Gastroesophageal sphincter (tissue), 4 donors: ENCODE measurements around the gene STPG2. TPM values are rescaled to one million over a fixed set of nuclear protein-coding genes. Genes with fewer than 3 reads are reported as not detected.

ENCODE experiments used
- ATAC-seq: fragments of 150-250 bp; one replicate; pipeline ENCODE4 v1.9.1; 2016; ENCODE audit warnings: mild to moderate bottlenecking, moderate library complexity
- H3K27ac ChIP-seq, 4 donors: fragments of 200-600 bp; sonication (generic) in 3 of 4; 1 replicate in 3 of 4; 2 replicates in 1 of 4; pipeline ENCODE4 v1.5.1; 2016 to 2019
- H3K27me3 ChIP-seq: fragments of 200-600 bp; sonication (generic); one replicate; pipeline ENCODE4 v1.5.1; 2019
- H3K36me3 ChIP-seq, 2 donors: fragments of 200-600 bp; sonication (generic); one replicate each; pipeline ENCODE4 v1.5.1; 2019; ENCODE audit warnings: control low read depth in 1 of 2
- H3K4me1 ChIP-seq, 3 donors: fragments of 200-600 bp; sonication (generic); 1 replicate in 2 of 3; 2 replicates in 1 of 3; pipeline ENCODE4 v1.5.1; 2016 to 2019; ENCODE audit warnings: control low read depth in 2 of 3
- H3K4me3 ChIP-seq, 2 donors: fragments of 200-600 bp; sonication (generic); one replicate each; pipeline ENCODE4 v1.5.1; 2019; ENCODE audit warnings: mild to moderate bottlenecking in 1 of 2, moderate library complexity in 1 of 2
- H3K9me3 ChIP-seq, 3 donors: fragments of 200-600 bp; sonication (generic); one replicate each; pipeline ENCODE4 v1.5.1; 2017 to 2019; ENCODE audit warnings: control low read depth in 2 of 3
- CTCF ChIP-seq, 4 experiments: fragments of 200-600 bp in 2 of 4; fragments of 450-650 bp in 2 of 4; sonication (generic) in 1 of 4; IDR thresholded peaks; one replicate each; pipeline ENCODE4 v1.5.1; 2017 to 2019; ENCODE audit warnings: antibody characterized with exemption in 4 of 4, mild to moderate bottlenecking in 2 of 4, moderate library complexity in 2 of 4
- EP300 ChIP-seq: sonication (generic); formaldehyde crosslinking; IDR thresholded peaks from one replicate; pipeline ENCODE4 v1.6.1; 2017; ENCODE audit warnings: antibody characterized with exemption, mild to moderate bottlenecking
- POLR2A ChIP-seq, 2 donors: fragments of 450-650 bp; IDR thresholded peaks; one replicate each; pipeline ENCODE4 v1.6.1; 2017; ENCODE audit warnings: antibody characterized with exemption in 2 of 2, mild to moderate bottlenecking in 2 of 2, moderate library complexity in 1 of 2
- POLR2AphosphoS5 ChIP-seq: sonication (generic); formaldehyde crosslinking; IDR thresholded peaks from one replicate; pipeline ENCODE4 v1.6.1; 2017; ENCODE audit warnings: antibody characterized with exemption
- WGBS, 2 donors: methylation state at CpG; one replicate each; pipeline ENCODE4 v1.1.5; 2018; ENCODE audit warnings: low coverage in 1 of 2; 5-methylcytosine and 5-hydroxymethylcytosine counted together
- total RNA-seq, 4 donors: library from RNA; depleted of rRNA; stranded (reverse); fragments of >200 nt; gene quantifications; one replicate each; pipeline ENCODE4 v1.1.0, GENCODE V29; 2016

The STPG2 gene
- total RNA-seq, 4 donors from 2014 or later = 0.13 to 0.62 TPM; not detected in 2

- Histone ChIP-seq H3K4me1 (no peaks in the 10 kb centered on the region), H3K27me3 (no peaks in the 10 kb centered on the region), H3K9me3 (no peaks in the 10 kb centered on the region), H3K27ac (no peak overlapping the region), H3K36me3 (no peaks in the 10 kb centered on the region), H3K4me3 (no peak overlapping the region)
- 69 to 77% methylated on average over 1 of the region's 1 CpG for WGBS, 2 donors
- TF ChIP-seq POLR2A (IDR thresholded peaks at IDR 0.05) = no peak
- TF ChIP-seq EP300 = no peak
- TF ChIP-seq CTCF (IDR thresholded peaks at IDR 0.05) = no peak
- no peak for TF ChIP-seq POLR2AphosphoS5
- no peak for ATAC-seq
Observed at GRCh38 chr4:97770222-97770621, 373.1 kb downstream of the STPG2 start.

- Histone ChIP-seq H3K4me1 (no peaks in the 10 kb centered on the region), H3K27me3 (no peaks in the 10 kb centered on the region), H3K27ac (no peak overlapping the region), H3K36me3 (no peaks in the 10 kb centered on the region), H3K4me3 (no peak overlapping the region), H3K9me3 (no peaks in the 10 kb centered on the region)
- WGBS, 2 donors = 15 to 33% methylated on average over 1 of the region's 1 CpG
- TF ChIP-seq POLR2AphosphoS5 = no peak
- no peak for ATAC-seq
Observed at GRCh38 chr4:97762115-97762512, 381.2 kb downstream of the STPG2 start.

DNA sequence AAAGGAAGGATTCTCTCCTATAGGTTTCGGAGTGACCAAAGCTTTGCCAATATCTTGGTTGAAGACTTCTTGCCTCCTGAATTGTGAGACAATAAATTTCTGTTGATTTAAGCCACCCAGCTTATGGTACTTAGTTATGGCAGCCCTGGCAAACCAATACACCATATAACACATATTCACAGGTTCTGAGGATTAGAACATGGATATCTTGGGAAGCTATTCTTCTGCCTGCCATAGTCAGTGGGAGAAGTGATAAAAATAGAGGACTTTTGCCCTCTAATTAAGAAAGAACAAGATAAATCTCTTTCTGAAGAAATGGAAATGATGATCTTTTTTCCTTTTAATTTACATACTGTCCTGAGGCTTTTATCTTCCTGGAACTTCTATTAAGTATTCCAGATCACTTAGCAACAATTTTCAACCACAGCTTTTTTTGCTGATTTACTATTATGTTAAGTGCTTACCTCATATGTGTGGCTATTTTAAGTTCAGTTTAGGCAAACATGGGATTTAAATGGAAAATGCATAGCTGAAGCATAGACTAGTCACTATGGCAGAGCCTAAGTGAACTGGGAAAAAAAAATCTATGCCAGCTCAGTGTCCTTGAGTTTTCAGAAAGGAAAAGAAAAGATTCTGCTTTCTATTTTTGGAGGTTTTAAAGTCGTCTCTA is 381.7 kb downstream of the STPG2 start:
- ATAC-seq = no peak
- Histone ChIP-seq H3K27ac (no peak overlapping the region), H3K36me3 (no peaks in the 10 kb centered on the region), H3K4me1 (no peaks in the 10 kb centered on the region), H3K27me3 (no peaks in the 10 kb centered on the region), H3K4me3 (no peak overlapping the region), H3K9me3 (no peaks in the 10 kb centered on the region)
- no peak for TF ChIP-seq POLR2A (IDR thresholded peaks at IDR 0.05)
- TF ChIP-seq EP300 = no peak
- no peak for TF ChIP-seq CTCF (IDR thresholded peaks at IDR 0.05)
- no peak for TF ChIP-seq POLR2AphosphoS5
- WGBS, 2 donors = 55 to 63% methylated on average over 2 of the region's 2 CpGs

DNA sequence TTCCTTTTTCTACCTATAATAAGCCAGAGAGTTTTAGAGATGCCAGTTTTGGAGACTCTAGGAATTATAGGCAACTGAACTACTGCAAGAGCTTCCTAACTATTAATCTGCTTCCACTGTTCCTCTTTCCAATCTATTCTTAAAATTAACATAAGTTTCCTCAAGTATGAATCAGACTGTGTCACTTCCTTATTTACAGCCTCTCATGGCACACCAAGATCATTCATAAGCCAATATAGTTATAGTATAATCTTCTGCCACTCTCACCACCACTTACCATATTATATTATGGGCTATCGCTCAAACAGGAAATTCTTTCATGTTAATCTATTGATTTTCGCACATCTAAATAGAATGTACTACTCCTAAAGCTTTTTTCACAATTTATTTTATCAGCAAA is 383.5 kb downstream of the STPG2 start:
- TF ChIP-seq EP300 (no peak), POLR2A (IDR thresholded peaks at IDR 0.05) (no peak), POLR2AphosphoS5 (no peak), CTCF (IDR thresholded peaks at IDR 0.05) (no peak)
- H3K9me3 ChIP-seq = no peaks in the 10 kb centered on the region
- no peak overlapping the region for H3K27ac ChIP-seq
- no peaks in the 10 kb centered on the region for H3K4me1 ChIP-seq
- no peaks in the 10 kb centered on the region for H3K27me3 ChIP-seq
- H3K4me3 ChIP-seq = no peak overlapping the region
- no peak for ATAC-seq
- H3K36me3 ChIP-seq = no peaks in the 10 kb centered on the region
- 95 to 97% methylated on average over 2 of the region's 2 CpGs for WGBS, 2 donors

DNA sequence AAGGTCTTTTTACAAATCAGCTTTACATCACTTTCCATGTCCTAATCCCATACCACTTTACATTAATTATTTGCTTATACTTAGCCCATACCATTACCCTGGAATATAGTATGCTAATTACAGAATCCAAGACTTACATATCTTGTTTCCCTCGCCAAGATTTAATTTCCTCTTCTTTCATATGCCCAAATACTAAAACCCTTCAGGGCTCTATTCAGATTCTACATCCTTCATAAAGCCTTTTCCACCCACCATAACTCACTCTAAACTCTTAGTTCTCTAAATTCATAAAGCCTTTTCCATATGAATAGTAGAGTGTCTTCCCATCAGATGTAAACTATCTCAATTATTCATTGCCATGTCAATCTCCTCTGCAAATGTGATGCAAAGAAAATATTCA is 390.7 kb downstream of the STPG2 start:
- TF ChIP-seq POLR2A (IDR thresholded peaks at IDR 0.05) (no peak), EP300 (no peak), POLR2AphosphoS5 (no peak), CTCF (IDR thresholded peaks at IDR 0.05) (no peak)
- H3K4me1 ChIP-seq = no peaks in the 10 kb centered on the region
- no peaks in the 10 kb centered on the region for H3K27me3 ChIP-seq
- 69 to 75% methylated on average over 1 of the region's 1 CpG for WGBS, 2 donors
- H3K36me3 ChIP-seq = no peaks in the 10 kb centered on the region
- no peak for ATAC-seq
- H3K9me3 ChIP-seq = no peaks in the 10 kb centered on the region
- H3K4me3 ChIP-seq = no peak overlapping the region
- H3K27ac ChIP-seq = no peak overlapping the region
